GOT3 (cell line): ENCODE results near the gene ROR1.
"Not testable (repeated sequence)": the region's sequence is repeated elsewhere in the genome, so short reads cannot be mapped to it uniquely, and the experiment has no call there.

Source experiments
- DNase-seq: peaks from one replicate; lab custom pipeline; 2025; ENCODE audit warnings: mixed read lengths; lab: John Stamatoyannopoulos, UW

ROR1 gene

DNA sequence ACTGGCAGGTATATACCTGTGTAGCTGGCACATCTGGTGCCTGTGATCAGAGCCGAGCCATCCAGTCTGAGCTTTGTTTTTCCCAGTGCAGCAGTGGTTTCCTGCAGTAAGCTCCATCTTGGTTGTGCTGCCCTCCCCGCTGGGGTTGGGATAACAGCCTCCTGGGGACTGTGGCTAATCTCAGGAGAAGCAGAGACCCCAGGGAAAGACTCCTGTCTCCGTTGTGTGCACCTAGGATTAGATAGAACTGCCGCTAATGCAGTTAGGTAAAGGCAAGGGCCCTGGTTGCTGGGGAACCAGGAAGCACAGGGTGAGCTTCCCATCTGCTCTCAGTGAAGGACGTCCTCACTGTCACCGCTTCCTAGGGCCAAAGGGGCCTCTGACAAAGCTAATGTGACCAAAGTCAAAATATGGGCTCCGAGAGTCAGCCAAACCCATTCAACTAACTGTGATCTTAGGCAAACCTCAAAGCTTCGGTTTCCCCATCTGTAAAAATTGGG, 20.0 kb downstream of the ROR1 start:
- no peak for DNase-seq

DNA sequence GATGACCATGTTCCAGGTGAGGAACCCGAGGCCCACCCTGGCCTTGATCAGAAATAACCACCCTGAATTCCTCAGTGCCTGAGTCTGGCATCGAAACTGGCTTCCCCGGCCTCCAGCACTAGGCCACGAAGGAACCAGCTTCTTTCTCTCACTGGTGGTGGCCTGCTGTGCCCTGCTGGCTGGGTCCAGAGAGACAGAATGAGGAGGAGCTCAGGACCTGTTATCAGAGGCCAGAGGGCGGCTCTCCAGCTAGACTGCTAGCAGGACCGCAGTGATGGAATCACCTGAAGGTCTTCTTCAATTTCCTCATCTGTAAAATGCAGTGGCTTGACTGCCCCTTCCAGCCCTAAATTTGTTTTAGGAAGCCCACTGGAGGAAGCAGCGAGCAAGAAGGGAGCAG, 20.5 kb downstream of the ROR1 start:
- no peak for DNase-seq

DNA sequence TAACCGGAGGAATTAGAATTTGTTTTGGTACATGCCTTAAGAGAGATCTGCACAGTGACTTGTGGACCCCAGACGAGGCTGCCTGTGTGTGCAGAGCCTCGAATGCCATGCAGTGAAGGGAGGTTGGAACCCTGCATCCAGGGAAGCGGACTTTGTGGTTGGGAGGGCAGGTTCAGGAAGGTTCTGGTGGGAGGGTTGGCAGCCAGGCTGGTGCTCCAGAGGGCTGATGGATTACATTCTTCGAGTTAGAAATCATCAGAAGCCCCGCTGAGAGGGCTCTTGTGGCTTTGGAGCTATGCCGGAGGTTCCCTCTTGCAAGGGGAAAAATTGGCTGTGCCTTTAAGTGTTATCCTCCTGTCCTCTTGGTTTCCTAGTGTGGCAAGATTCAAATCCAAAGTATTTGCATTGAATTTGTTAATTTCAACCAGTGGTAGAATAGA, 21.1 kb downstream of the ROR1 start:
- DNase-seq = no peak

DNA sequence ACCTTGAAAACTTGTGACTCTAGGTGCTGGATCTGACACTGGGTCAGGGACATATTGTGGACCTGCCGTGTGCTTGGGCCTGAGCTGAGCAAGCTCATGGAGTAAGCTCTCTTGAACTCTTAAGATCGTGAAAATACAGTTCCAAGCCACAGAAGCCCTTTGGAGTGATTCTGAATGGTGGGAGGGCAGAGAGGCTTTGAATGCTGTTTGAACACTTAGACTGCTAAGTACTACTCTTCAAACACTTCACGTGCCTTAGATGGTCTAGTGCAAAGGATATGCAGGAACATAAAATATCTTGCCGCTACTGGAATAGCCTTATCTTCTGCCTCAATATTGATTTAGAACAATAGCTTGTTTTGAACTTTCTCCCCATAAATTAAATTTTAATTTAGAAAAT, 21.6 kb downstream of the ROR1 start:
- no peak for DNase-seq

DNA sequence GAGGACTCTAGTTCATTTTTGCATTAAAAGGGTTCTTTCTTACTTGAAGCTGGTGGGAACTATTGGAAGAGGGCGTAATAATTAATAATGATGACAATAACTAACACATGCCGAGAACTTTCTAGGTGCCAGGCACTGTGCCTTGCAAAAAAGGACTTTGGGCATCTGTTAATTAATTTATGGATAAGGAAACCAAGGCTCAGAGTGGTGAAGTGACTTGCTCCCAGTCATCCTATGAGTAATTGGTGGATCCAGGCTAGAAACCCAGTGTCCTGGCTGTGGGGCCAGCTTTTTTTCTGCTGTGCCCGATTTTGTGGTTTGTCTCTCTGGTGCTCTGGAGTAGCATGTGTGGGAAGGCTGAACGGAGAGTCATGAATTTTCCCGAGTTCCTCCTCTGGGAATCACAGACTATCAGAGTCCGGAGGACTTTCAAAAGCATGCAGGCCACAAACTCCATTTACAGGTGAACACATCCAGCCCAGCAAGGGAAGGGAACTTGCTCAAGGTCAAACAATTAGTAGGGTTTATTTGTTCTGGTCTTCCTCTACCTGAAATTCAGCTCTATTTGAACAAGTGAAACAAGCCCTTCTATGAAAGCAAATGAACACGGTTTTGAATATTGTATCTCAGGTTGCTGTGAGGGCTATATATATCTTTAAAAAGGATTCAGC, 23.4 kb downstream of the ROR1 start:
- DNase-seq = no peak

DNA sequence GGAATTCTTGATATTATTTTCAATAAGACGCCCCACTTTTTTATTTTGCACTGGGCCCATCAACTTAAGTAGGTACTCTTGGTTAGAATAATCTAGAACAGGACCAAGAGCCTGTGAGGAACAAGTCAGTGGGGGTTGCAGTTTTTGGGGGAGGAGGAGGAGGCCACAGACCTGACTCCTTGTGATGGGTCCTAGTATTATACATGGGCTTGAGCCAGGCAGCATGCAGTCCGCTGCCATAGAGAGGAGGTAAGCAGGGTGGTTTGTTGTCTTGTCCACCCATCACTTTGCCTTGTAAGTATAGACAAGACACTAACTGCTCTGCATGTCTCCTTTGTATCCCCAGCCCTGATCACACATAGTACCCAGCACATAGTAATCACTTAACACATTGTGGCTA, 24.5 kb downstream of the ROR1 start:
- no peak for DNase-seq

DNA sequence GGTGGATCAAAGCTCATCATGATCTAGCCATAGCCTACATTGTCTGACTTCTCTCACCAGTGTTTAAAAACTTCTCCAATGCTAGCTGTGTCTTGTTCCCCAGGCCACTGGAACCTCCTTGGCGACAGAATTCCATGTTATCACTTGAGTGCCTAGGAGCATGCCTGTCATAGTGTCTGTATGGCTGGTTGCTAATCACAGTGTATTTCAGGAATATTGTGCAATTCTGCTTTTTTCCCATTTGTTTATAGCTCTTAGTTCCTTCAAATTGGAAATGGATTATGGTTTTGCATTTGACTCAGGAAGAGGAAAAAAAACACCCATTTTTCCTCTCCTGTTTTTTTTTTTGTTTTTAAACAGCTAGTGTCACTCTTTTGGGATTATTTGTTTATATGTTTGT, 25.5 kb downstream of the ROR1 start:
- no peak for DNase-seq

DNA sequence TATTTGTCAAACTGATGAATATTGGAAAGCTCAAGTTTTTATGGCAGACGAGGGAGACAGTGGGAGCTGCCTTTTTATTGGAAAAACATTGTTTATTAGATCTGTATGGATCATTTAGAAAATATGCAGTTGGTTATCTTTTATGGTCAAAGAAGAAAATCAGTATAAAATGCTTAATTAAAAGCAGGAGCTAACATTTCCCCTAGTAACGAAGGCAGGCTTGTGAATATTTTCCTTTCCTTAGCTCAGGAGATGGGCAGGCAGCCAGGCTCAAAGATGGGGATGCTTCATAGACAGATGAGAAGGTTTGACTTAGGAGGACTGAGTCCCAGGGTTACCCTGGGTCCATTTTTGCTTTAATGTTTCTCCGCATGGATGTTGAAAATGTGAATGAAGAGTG, 26.0 kb downstream of the ROR1 start:
- DNase-seq = no peak

DNA sequence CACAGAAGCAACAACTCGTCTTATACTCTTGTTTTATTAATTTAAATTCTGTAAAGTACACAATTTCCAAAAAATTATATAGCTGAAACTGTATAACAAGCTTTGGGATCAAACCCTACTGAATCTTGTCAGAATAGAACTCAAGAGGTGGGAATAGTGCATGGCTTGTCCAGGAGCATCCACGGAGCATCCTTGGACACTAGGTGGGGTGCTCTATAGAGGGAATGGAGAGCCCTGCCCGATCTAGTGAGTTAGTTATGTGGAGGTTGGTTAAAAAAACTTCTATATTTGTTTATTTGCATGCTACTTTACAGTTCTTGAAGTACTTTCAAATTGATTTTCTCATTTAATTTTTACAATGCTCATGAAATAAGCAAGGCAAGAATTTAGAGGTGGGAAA, 28.3 kb downstream of the ROR1 start:
- no peak for DNase-seq

DNA sequence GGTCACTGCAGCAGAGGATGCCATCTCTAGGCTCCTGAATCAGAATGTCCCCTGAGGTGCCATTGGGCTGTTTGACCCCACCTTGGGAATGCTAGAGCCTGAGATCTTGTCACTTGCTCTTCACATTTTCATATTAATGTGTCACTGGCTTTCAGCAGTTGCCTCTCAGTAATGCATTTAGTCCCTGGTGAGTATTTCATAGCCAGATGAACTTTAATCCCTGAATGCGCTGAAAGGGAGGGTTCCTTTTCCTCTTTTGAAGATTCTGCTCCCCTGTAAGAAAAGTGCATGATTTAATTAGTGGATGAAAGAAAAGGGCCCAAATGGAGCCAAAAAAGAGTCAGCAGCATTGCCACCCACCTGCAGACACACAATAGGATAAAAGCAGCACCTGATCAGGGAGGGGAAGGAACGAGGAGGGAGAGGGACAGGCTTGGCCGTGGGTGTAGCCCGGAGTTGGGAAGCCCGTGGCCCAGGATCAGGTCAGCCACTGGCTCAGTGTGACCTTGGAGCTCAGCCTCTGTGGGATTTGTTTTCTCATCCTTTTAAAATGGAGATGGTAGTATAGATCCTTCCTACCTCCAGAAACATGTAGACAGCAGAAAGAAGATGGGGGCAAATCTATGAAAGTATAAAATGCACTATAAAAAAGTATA, 31.1 kb downstream of the ROR1 start:
- no peak for DNase-seq

DNA sequence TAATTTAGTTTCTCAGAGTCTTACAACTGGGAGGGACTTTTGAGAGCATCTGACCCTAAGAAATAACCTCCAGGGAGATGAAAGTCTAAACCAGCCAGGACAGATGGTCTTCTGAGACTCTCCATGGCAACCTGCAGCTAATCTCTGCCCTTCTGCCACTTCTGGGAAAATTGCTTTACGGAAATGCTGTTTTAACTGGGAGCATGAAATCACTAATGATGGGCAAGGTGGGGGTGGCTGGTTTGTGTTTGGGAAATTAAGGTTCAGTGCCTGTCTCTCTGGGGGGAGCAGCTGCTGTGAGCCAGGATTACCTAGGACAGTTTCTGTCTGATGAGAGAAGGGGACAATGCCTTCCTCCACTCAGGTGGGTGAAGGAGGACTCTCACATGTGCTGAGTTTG, 33.2 kb downstream of the ROR1 start:
- DNase-seq = no peak

DNA sequence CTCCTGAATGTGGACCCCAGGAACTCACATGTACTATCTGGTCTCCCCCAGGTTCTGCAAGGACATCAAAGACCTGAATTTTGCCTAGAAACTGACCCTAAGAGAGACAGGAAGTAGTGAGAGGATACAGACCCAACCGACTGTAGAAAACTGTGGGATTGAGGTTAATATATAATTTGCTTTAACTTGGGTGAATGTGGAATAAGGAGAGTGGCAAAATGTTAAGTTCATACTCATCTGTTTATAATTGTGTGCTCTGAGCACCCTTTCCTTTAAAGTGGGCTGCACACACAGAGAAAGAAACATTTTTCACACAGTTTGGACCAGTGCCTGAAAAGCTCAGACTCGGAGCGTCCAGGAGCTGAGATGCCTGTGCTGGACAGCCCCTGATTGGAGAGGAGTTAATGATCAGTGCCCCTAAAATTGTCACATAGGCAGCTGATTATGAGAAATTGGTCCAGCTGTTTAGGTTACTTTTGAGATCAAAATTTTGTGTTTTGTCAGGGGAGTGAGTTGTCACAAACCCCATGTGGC, 37.2 kb downstream of the ROR1 start:
- no peak for DNase-seq

DNA sequence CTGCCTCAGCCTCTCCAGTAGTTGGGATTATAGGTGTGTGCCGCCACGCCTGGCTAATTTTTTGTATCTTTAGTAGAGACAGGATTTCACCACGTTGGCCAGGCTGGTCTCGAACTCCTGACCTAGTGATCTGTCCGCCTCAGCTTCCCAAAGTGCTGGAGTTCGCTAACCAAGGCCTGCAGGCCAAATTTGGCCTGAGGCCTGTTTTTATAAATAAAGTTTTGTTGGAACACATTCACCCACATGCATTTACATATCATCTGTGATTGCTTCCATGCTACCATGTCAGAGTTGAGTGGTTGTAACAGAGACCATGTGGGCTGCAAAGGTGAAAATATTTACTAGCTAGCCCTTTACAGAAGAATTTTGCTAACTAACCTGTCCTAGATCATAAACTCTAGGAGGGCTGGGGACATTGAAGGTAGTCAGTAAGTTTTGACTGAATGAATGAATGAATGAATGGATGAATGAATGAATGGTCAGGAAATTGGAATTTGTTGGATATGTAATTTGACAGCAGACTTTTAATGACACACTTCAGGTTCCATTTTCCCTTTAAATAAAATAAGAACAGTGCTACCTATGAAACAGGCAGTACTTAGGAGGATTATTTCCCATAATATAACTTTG, 38.4 kb downstream of the ROR1 start:
- no peak for DNase-seq

DNA sequence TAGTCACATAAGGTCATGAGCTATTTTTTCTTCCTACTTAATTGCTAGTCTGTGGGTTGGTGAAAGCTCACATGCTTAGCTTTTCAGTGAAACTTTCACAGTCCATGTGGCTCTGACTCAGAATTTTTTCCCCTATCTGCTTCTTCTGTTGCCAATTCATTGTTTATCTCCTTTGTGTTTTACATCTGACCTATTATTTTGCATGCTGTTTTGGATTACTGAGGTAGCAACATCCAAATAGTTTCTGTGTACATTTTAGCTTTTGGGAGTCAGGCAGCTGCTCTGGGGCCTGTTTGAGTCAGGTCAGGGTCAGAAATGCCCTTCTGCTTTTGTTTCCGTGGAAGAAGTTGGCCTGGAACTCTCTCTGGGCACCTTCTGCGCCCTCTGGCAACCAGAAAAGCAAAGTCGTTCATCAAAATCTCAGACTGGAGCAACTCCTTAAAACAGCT, 40.0 kb downstream of the ROR1 start:
- no peak for DNase-seq

DNA sequence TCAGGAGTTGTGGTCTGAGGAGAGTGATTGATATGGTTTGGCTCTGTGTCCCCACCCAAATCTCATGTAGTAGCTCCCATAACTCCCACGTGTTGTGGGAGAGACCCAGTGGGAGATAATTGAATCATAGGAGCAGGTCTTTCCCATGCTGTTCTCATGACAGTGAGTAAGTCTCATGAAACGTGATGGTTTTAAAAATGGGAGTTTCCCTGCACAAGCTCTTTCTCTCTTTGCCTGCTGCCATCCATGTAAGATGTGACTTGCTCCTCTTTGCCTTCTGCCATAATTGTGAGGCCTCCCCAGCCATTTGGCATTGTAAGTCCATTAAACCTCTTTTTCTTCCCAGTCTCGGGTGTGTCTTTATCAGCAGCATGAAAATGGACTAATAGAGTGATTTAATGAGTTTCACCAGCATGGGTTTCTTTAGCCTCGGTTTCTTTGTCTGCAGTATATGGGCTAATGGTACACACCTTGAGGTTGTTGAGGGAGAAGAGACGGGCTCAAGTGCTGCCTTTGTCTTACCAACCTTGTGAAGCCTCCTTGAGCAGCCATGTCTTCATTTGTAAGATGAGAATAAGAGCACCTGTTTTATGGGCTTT, 42.5 kb downstream of the ROR1 start:
- not testable (repeated sequence) for DNase-seq

DNA sequence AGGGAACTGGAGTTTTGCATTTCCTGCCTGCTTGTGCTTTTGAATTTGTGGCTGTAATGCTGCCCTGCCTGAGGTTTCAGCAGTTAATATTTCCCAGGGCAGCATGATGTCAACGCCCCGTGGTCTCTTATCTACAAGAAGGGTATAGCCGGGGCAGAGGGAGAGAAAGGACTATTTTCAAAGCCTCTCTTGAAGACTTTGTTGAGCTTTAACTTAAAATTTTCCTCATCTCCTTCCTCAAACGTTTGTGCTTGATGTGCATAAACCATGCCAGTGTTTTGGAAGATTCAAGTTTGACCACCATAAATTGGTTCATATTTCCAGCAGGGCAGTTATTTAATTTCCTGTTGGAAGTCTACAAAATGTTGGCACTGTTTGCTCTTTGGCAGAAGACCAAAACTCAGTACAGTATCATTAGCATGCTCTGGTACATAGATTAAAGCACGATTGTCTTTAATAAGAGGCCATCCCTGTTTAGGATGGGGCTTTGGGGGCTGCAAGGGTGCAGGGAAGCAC, 43.4 kb downstream of the ROR1 start:
- no peak for DNase-seq

DNA sequence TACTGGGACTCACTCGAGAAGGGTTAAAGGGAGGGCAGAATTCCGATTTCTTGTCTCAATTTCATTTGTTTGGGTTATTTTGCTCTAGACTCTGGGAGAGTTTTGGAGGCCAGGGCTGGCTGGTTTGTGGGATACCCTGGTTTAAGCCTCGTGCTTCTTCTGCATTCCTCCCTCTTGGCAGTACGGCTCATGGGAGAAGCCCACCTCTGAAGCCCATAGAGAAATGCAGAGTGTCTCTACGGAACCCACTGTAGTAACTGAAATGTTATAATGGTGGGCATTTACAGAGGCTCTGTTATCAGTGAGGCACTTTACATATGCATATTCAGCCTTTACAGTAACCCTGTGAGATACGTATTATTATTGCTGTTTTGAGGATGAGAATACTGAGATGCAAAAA, 43.9 kb downstream of the ROR1 start:
- no peak for DNase-seq

DNA sequence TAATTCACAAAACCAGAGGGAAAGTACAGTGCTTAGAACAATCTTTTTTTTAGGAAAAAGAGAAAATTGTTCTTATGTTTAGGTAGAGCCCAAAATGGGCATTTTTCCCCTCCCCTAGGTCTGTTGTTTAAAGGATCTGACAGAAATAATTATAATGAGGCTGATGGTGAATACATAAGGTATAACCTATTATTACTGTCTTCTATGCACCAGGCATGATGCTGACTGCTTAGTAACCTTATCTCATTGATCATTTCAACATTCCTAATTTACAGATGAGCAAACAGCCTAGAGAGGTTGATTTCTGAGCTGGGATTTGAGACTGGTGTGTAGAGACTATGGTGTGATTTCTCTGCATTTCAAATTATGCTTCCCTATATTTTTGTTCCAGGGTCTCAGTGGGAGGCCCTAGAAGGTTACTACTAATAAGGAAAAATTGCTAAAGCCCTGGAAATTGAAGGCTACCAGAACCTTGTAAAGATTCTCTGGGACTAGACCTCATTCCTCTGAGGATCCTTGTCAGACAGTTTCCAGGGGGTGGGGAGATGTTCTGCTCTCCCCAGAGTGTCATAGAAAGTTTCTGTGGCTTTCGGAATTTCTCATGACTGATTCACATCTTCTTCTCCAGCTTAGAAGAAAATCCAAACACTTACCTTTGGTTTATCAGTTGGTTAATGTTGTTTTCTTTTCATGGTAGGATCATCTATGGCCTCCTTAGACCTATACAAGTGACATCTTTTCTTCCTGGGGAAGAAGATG, 44.9 kb downstream of the ROR1 start:
- DNase-seq = no peak

DNA sequence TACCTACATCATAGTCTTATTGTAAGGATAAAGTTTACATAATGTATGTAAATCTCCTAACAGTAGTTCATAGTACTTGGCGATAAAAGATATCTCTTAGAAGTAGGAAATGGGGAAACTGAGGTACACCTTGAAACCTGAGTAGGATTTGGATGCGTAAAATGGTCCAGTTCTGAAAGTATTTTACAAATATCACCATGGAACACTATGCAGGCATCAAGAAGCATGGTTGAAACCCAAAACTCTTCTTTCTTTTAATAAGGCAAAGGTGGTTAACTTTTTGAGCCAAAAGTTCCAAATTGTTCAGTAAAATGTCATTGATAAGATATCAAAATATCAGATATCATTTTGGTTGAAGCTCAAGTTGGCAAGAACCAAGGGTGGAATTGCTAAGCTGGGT, 46.0 kb downstream of the ROR1 start:
- no peak for DNase-seq

DNA sequence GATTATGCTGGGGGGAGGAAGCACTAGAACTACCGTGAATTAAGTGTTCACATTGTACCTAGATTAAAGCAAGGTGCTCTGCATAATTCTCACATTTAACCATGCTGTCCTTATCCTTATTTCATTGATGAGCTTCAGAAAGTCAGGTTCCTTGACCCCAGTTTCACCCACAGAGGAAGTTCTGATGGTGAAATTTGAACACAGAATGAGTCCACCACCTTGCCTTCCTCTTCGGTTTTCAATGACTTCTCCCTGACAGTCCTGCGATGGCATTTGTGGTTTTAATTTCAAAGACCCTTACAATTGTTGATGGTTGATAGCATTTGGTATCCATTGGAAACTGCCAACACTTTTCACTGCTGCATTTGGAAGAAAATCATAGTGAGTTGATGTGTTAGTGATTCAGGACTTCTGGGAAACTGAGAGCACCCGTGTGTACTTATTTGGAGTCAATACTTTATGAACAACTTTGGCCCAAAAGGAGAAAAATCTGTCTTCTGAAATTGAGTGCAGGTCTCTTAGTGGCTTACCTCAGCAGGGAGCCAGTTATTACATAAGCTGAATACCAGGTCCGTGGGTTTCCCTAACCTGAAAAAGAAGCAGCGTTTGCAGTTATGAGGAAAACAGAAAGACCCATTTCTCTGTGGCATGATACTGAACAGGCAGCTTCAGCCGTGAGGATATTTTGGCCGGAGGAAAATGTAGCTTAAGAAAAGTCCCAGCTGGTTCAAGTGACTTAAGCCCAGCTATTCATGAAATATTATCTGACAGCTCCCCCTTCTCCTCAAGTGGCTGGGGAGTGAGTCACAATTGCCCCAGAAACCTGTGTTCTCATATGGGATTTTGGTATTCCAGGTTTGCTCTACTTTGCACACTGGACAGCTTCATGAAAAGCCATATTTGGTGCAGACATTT, 47.5 kb downstream of the ROR1 start:
- no peak for DNase-seq

DNA sequence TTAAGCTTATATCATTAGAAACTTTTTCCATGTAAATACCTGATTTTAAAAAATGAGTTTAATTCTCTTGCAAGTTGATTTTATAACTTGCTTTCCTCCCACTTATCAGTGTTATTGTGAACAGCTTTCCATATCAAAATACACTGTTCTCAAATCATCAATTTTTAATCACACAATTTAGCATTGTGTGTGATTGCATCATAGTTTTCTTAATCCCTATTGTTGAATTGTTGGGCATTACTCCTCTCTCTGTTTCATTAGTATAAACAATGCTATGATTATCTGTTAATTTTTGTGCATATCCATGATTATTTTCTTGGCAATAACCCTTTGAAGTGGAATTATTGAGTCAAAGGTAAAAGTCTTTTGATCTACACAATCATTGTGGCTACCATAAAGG, 48.7 kb downstream of the ROR1 start:
- DNase-seq = no peak
